NCI-H1436 treated with DMSO at 0.1 percent for 48 hours (cell line): ENCODE data around the gene NTN1.

Experiments
- DNase-seq: peaks from one replicate; lab custom pipeline; 2025; lab: John Stamatoyannopoulos, UW

Gene NTN1

DNA sequence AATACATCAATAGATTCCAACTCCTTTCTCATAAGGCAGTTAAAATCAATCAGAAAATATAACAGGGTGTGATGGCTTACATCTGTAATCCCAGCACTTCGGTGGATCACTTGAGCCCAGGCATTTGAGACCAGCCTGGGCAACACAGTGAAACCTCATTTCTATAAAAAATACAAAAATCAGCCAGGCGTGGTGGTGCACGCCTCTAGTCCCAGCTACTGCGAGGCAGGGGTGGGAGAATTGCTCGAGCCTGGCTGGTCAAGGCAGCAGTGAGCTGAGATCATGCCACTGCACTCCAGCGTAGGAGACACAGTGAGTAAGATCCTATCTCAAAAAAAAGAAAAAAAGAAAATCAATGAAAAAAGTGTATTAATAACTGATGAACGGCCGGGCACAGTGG is 258.6 kb downstream of the NTN1 start:
- DNase-seq, result no peak

DNA sequence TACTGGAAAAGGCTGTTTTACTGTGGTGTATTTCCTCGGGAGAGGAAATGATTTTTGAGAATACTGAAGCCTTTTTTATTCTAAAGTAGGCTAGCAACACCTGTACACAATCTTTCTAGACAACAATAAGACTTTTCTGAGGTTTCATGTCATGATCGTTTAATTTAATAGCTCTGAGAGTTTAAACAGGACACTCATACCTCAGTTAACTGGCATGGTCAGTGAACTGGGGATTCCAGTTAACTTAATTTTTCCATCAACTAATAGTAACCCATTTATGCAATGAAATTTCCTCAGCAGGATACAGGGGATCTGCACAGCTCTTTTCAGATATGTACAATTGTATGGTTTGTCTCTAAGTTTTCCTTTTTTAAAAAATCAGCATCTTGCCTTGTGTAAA is 262.6 kb downstream of the NTN1 start:
- no peak for DNase-seq

DNA sequence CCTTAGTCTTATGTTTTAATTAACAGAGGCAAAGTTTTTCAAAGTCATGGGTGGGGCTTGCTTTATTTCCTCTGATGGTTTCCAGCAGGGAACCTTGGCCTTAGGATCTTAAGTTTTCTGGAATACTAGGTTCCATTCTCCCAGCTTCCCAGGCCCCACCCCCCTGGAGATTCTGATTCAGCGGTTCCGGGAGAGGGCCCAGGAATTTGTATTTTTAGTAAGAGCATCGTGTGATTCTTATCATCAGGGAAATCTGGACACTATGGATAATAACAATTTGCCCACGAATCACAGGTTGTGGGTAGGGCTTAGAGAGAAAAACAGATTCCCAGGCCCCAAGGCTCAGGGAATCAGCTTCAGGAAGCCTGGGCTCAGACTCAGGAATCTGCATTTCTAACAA is 263.6 kb downstream of the NTN1 start:
- DNase-seq, result no peak

DNA sequence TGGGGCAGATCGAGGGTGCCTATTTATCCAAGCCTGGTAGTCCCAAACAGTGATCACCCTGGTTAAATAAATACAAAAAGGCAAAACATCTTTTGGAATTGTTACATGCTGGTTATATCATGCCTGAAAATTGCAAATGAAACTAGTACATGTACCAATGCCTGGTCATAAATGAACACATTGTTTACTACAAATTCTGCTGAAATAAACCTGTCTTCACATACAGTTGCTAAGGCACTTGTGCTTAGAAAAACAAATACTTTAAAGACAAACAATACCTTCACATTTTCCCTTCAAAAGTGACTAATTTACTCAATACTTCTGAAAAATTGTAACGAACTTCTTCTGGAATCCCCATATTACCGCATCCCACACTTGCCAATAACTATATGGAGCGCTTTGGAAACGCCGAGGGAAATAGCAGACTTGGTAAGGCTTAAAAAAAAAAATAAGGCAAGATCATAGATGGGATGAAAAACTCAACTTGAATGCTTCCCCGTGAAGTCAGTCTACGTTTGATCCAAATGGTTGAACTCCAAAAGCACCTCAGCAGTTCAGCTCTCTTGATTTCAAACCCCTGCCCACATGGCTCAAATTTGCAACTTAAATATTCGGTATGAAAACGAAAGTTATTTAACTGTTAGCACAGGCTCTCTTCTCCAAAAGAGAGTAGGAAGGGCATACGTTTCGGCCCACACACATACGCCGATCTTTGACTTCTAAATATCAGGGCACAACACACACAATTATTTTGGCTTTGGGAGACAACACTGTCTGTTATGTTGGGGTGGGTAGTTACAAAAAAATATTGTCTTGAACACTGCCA is 264.5 kb downstream of the NTN1 start:
- DNase-seq, result no peak

DNA sequence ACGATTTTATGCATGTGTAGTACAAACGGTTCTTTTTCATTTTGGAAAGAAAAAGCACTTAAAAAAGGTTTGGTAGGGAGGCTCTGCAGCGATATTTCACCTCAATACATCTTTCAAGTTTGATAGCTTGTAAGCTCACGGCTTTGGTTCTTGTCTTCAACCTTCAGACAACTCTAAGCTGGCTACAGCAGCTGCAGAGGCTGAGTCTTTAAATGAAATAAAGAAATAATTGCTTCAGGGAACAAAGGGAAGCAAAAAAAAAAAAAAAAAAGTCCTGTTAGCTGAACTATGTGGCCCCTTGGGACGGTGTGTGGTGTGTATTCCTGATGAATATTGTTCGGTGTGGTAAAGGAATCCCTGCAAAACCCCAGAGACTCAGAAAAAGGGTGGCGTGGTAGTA is 265.1 kb downstream of the NTN1 start:
- no peak for DNase-seq

DNA sequence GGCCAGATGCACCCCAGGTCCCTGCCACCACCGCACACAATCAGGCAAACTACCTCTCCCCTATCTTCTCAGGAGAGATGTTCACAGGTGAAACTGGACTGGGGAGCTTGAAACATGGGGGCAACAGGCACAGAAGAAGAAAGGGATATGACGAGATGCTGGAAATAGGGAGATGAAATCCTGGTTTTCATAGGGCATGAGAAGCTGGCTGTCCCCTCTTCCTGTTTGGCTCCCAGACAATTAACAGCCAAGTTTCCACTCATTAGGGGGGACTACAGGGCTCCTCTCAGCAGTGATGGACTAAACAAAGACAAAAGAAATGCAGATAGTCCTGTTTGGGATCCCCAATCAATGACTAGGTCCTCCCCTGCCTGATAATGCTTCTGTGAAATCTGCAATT is 266.0 kb downstream of the NTN1 start:
- no peak for DNase-seq

DNA sequence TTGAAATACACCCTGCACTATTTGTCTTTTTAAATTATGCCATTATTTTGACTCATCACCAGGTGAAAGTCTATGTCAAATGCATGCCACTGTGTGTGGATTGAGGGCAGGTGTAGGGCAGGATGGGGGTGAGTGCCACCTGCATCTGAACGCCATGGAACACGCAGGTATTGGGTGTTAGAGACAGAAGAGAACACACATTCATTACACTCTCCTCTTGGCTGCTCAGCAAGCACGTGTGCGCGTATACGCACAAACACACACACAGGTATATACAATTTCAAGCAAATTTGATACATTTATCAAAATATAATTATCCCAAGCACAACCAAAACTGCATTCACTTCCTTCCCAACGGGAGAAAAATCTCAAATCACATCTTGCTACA is 268.9 kb downstream of the NTN1 start:
- DNase-seq, result no peak

DNA sequence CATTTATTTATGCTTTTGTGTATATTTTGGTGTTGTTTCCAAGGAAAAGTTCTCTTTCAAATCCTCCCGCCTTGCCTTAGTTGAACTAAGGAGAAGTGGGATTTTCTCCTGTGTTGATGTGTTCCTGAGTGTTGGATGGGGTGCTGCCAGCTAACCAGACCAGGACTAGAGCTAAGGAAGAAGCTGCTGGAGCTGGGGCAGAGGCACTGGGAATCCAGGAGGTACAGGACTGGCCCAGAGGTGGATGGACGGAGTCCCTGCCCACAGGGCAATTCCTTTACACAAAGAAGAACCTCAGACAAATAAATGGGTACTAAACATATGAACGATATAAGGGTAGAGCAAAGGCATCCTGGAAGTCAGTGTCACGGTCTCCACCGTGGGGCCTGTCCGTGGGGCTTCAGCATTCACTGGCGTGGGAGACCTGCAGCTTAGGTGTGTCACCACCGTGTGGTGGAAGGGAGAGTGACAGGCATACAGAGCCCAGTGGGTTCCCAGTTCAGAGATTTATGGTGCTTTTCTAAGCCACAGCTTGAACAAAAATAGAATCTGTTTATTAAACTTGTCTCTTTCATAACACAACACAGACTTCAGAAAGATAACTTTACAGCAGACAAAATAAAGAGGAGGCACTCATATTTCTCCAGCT is 270.7 kb downstream of the NTN1 start:
- DNase-seq, result no peak

DNA sequence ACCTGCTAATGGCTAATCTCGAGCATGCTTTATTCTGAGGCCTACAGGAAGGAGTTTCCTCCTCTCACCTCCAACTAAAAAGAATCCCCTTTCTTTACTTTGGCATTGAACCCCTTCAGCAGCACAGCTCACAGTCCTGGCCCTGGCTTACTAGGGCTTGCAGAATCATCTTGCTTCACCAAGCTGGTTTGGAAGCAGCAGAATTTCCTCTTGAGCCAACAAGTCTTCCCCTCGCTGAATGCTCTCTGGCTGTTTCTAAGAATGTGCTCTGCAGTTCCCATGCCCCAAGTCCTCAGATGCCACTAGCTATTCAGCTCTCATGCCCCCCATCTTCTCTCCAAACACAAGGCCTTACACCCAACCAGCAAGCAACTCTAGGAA is 271.2 kb downstream of the NTN1 start:
- DNase-seq, result no peak
